ENCODE data around the gene VAPA.
A peak's percentile ranks its signal among the peaks of the same experiment; 100 is the strongest.

The VAPA gene

DNA sequence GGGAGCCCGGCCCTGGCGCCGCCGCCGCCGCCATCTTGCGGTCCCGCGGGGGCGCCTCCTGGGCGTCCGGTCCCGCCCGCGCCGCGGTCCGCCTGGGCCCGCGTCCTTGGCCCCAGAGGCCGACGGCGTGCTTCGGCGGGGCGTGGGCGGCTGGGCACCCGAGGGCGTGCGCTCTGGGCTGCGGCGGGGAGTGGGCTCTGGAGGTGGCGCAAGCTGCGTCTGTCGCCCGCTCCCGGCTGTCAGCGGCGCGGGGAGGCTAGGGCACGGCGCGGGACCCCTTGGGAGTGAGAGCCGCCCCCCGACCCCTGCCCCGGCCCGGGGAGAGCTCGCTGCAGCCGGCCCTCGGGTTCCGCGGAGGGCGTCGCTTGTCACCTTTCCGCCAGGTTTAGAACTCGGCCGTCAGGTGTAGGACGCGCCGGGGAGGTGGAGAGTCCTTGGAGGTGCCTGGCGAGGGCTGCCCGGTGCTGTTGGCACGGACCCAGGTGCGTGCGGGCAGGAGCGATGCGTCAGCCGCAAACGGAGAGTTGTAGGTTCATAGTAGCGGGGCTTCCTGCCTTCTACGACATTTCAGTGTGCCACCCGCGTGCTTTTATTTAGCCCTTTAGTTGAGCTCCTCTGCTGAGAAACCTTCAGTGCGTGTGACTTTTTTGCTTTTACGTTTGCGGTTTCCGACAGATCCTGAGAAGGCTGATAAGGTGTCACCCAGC is 921 bp downstream of the VAPA start:
- no peaks in the 10 kb centered on the region for H3K27me3 ChIP-seq (ENCODE audit: insufficient read depth, low read length)
- H3K9ac ChIP-seq (ENCODE audit: low read length), result peak overlapping the region; percentile 81
- peak overlapping the region; percentile 70 for H3K27ac ChIP-seq (ENCODE audit: low read depth, low read length, poor library complexity, severe bottlenecking)
- peaks cover 13% of the 10 kb centered on the region; the same call in 1 of the 2 replicates for H4K20me1 ChIP-seq (ENCODE audit: insufficient read depth, low read length)
- H3K4me2 ChIP-seq (ENCODE audit: low read length), result peak overlapping the region; percentile 93
- no peaks in the 10 kb centered on the region for H3K9me2 ChIP-seq (ENCODE audit: low read depth, low read length)
- peak overlapping the region; percentile 87 for H3K4me3 ChIP-seq (ENCODE audit: low read depth, low read length, poor library complexity, severe bottlenecking)
- no peaks in the 10 kb centered on the region; the same call in 1 of the 2 replicates for H3K36me3 ChIP-seq (ENCODE audit: insufficient read depth, low read length)
- peaks cover 51% of the 10 kb centered on the region for H3K4me1 ChIP-seq (ENCODE audit: insufficient read depth, low read length, severe bottlenecking)
- TF ChIP-seq, protein P1, sequence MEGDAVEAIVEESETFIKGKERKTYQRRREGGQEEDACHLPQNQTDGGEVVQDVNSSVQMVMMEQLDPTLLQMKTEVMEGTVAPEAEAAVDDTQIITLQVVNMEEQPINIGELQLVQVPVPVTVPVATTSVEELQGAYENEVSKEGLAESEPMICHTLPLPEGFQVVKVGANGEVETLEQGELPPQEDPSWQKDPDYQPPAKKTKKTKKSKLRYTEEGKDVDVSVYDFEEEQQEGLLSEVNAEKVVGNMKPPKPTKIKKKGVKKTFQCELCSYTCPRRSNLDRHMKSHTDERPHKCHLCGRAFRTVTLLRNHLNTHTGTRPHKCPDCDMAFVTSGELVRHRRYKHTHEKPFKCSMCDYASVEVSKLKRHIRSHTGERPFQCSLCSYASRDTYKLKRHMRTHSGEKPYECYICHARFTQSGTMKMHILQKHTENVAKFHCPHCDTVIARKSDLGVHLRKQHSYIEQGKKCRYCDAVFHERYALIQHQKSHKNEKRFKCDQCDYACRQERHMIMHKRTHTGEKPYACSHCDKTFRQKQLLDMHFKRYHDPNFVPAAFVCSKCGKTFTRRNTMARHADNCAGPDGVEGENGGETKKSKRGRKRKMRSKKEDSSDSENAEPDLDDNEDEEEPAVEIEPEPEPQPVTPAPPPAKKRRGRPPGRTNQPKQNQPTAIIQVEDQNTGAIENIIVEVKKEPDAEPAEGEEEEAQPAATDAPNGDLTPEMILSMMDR (IDR thresholded peaks at IDR 0.05; ENCODE audit: low read length), result no peak
- no peak for TF ChIP-seq EZH2 (IDR thresholded peaks at IDR 0.05; ENCODE audit: borderline replicate concordance, low read length)
- 0 out of 2 replicates have a peak, but pooled peaks cover 2% of the 10 kb centered on the region for H3F3A ChIP-seq (ENCODE audit: insufficient read depth, low read length)
- H2AFZ ChIP-seq (ENCODE audit: low read length), result no peak overlapping the region
- H3K9me3 ChIP-seq (ENCODE audit: low read length), result 0 out of 2 replicates have a peak, but pooled peaks cover 4% of the 10 kb centered on the region
- H3K79me2 ChIP-seq (ENCODE audit: insufficient read depth, low read length), result peaks cover 50% of the 10 kb centered on the region

DNA sequence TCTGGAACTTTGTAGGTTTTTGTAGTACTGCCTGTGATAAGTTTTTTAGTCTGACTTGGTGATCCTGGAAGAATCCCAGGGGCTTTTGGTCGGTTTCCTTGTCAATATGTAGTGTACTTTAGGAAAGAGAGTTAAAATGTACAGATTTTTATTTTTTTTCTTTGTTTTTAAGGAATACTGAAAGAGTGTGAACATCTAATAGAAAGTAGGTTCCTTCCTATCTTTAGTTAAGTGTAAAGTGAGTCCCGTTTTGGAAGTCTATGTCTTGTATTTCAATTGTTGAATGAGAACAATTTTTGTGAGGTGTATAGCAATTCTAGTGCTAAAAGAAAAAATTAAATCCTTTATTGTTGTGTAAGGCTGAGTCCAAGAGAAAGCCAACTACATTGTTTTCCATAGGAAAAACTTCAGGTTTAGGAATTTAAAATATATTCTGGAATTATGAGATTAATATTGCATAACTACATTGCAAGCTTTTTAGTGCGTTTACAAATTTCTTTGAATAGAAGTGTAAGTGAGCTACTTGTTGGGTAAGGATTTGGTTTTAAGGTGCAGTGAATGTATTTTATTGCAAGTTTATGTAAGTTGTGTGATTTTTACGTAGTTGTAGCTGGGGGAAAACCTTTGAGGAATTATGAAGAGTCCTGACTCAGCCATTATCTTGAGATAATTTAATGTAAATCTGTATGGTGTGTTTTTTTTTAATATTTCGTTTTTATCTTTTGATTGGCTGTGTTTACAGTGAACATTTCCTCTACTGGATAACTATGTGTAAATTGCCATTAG is 1.7 kb downstream of the VAPA start:
- peaks cover 58% of the 10 kb centered on the region for H3K4me1 ChIP-seq (ENCODE audit: insufficient read depth, low read length, severe bottlenecking)

DNA sequence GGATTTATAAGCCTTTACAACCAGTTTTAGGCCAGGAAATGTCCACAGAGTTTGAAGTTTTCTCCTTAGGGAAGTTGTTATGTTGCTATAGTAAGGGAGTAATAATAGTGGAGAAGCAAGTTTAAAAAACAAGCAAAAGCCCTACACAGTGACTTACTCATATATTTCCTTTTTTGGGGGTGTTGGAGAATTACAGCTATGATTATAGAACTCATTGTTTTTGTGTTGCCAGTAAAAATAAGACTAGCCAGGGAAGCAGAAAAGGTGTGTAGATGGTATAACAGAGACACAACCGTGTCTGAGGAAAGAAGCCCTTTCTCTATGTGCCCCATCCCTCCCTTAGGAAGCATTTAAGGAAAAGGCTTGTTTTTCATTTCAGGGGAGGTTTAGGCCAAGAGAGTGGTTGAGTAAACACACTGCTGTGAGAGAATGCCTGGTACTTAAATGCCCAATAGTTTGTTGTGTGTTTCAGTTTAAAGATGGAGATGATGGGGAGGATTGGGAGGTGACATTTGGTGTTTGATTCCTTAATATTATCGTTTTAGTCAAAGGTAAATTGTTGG is 2.3 kb downstream of the VAPA start:
- Histone ChIP-seq H3K27ac (ENCODE audit: low read depth, low read length, poor library complexity, severe bottlenecking) (no peak overlapping the region), H2AFZ (ENCODE audit: low read length) (no peak overlapping the region), H3K9ac (ENCODE audit: low read length) (peak overlapping the region; percentile 81), H3K4me2 (ENCODE audit: low read length) (peak overlapping the region; percentile 93), H3F3A (ENCODE audit: insufficient read depth, low read length) (0 out of 2 replicates have a peak, but pooled peaks cover 2% of the 10 kb centered on the region), H3K4me3 (ENCODE audit: low read depth, low read length, poor library complexity, severe bottlenecking) (peak overlapping the region; percentile 87), H3K9me2 (ENCODE audit: low read depth, low read length) (no peaks in the 10 kb centered on the region), H3K79me2 (ENCODE audit: insufficient read depth, low read length) (peaks cover 64% of the 10 kb centered on the region), H4K20me1 (ENCODE audit: insufficient read depth, low read length) (peaks cover 22% of the 10 kb centered on the region), H3K27me3 (ENCODE audit: insufficient read depth, low read length) (no peaks in the 10 kb centered on the region), H3K9me3 (ENCODE audit: low read length) (0 out of 2 replicates have a peak, but pooled peaks cover 4% of the 10 kb centered on the region), H3K4me1 (ENCODE audit: insufficient read depth, low read length, severe bottlenecking) (peaks cover 65% of the 10 kb centered on the region), H3K36me3 (ENCODE audit: insufficient read depth, low read length) (no peaks in the 10 kb centered on the region; the same call in 1 of the 2 replicates)
- no peak for TF ChIP-seq EZH2 (IDR thresholded peaks at IDR 0.05; ENCODE audit: borderline replicate concordance, low read length)
- TF ChIP-seq, protein P1 (IDR thresholded peaks at IDR 0.05; ENCODE audit: low read length), result no peak

More for the DNA sequence above, 1.7 kb downstream of the VAPA start:
- Histone ChIP-seq H3K4me3 (ENCODE audit: low read depth, low read length, poor library complexity, severe bottlenecking) (peak overlapping the region; percentile 87), H3K9me3 (ENCODE audit: low read length) (0 out of 2 replicates have a peak, but pooled peaks cover 4% of the 10 kb centered on the region), H3K9ac (ENCODE audit: low read length) (peak overlapping the region; percentile 81), H3K9me2 (ENCODE audit: low read depth, low read length) (no peaks in the 10 kb centered on the region), H2AFZ (ENCODE audit: low read length) (no peak overlapping the region), H3F3A (ENCODE audit: insufficient read depth, low read length) (0 out of 2 replicates have a peak, but pooled peaks cover 2% of the 10 kb centered on the region), H3K27ac (ENCODE audit: low read depth, low read length, poor library complexity, severe bottlenecking) (peak overlapping the region; percentile 70), H3K27me3 (ENCODE audit: insufficient read depth, low read length) (no peaks in the 10 kb centered on the region), H3K36me3 (ENCODE audit: insufficient read depth, low read length) (no peaks in the 10 kb centered on the region; the same call in 1 of the 2 replicates), H3K4me2 (ENCODE audit: low read length) (peak overlapping the region; percentile 93), H3K79me2 (ENCODE audit: insufficient read depth, low read length) (peaks cover 58% of the 10 kb centered on the region), H4K20me1 (ENCODE audit: insufficient read depth, low read length) (peaks cover 16% of the 10 kb centered on the region)
- TF ChIP-seq EZH2 (IDR thresholded peaks at IDR 0.05; ENCODE audit: borderline replicate concordance, low read length), result no peak
- TF ChIP-seq, protein P1 (IDR thresholded peaks at IDR 0.05; ENCODE audit: low read length), result no peak

All from OCI-LY1 (cell line).